Measurements from ENCODE around the gene BICRAL.
A peak's percentile ranks its signal among the peaks of the same experiment; 100 is the strongest.
"Not testable (repeated sequence)": the region's sequence is repeated elsewhere in the genome, so short reads cannot be mapped to it uniquely, and the experiment has no call there.

BICRAL gene

DNA sequence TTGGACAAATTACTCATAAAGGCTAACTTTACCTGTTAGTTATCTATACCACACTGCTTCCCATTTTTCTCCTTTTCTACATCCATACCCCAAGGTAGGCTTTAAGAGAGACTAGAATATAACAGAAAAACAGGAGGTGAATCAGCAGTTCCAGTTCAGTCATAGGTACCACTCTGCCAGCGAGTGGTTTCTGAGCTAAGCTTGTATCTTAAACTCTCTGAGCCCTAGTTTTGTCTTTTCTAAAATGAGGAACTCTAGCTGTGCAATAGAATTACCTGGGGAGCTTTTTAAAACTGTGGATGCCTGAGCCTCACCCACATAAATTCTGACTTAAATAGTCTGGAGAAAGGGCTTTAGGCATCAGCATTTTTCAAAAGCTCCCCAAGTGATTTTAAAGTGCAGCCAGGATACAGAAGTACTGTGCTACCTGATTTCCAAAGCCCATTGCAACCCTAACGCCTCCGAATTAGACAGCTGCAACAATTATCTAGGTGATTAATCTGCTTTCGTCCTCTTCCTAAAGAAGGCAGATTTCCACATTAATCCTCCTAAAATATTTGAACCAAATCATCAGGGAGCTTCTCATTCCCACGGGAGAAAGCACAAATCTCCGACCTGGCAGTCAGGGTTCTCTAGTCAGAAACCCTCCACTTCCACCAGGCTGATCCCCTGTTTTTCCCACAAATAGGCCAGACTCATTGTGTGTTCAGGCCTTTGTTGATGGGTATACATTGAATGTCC lies 60.2 kb downstream of the BICRAL start:
- no peak for DNase-seq

DNA sequence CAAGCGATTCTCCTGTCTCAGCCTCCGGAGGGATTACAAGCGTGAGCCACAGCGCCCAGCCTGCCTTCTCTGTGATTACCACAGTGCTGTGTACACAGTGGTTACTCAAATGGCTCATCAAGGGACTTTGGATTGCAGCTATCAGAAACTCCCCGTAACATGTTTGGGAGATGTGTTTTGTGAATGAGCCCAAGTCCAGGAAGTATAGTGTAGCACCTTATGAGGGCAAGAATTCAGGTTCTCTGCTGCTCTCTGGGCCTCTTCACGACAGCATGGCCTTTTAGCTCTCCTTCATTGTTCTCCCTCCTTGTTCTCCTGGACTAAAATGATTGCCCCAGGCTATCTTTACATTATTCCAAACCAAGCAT lies 63.5 kb downstream of the BICRAL start:
- no peak for DNase-seq

DNA sequence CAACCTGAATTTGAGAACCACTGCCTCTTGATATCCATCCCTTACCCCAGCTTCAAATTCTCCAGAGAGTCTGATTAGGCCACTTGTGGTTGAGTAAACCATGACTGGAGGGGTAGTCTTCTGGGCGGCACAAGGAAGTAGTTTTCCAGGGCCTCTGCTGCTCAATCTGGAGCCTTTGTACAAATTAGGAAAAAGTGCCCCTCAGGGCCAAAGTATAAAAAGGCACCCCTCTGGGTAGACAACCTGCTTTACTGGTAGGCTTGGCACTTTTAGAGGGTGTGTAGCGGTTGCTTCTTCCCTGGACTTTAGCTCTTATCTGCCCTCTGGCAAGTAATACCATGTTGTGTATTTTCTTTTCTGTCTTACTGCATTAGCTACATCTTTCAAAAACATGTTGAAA lies 64.7 kb downstream of the BICRAL start:
- DNase-seq, result peak in 1 of 14 donors; percentile 46

DNA sequence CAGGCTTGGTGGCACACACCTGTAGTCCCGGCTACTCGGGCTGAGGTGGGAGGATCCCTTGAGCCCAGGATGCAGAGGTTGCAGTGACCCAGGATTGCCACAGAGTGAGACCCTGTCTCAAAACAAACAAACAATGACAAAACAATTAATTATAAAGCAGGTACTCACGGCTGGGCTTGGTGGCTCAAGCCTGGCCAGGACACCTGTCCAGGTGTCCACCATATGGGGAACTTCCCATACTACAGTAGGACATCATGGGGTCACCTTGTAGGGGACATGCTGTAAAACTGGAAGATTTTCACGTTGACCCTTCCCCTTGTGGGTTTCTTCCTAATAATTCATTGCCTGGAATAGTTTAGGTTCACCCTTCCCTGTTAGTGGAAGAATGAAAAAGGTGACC lies 66.8 kb downstream of the BICRAL start:
- no peak for DNase-seq

DNA sequence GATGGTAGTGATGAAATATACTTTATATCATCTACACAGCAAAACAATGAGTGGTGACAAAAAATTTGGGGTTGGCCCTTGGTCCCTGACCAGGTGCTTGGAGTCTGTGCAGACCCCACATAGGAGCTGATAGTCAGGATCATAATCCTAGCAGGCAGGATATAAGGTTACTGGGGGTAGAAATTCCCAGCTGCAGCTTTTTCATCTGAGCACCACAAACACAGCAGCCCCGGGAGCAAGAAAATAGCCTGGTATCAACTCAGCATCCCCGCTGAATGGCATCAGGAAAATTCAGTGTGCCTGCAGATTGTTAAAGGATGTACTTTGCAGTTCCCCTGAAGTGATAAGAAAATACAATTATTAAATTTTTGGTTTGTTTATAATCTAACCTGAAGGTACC lies 69.7 kb downstream of the BICRAL start:
- DNase-seq, result no peak

DNA sequence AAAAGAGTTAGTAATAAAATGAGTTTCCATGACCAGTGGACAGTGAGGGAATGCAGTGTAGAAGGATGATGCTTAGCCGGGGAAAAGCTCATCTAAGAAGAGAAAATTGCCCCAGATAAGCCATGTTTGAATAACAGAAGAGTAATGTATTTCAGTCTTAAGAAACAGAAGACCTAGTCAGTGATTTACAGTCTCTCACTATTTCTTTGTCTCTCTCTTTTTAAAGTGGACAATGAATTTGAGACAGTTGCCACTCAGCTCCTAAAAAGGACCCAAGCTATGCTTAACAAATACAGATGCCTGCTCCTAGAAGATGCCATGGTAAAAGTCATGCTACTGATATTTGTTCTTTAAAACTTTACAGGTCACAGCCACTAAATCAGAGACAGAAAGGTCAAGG lies 78.2 kb downstream of the BICRAL start:
- DNase-seq, result no peak

DNA sequence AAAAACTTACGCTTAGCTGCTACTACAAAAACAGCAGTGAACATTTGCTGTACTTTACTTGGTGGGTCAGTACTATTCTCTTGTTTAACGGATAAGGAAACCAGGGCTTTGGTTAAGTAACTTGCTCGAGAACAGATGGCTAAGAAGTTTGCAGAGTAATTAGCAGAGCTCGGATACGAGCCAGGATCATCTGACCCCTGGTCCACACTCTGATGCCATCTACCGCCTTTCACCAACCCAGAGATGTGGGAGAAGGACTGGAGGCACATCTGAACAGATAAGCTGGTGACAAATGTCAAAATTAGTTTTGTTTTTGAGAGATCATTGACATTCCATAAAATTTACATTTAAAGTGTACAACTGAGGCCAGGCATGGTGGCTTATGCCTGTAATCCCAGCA lies 78.6 kb downstream of the BICRAL start:
- no peak for DNase-seq

DNA sequence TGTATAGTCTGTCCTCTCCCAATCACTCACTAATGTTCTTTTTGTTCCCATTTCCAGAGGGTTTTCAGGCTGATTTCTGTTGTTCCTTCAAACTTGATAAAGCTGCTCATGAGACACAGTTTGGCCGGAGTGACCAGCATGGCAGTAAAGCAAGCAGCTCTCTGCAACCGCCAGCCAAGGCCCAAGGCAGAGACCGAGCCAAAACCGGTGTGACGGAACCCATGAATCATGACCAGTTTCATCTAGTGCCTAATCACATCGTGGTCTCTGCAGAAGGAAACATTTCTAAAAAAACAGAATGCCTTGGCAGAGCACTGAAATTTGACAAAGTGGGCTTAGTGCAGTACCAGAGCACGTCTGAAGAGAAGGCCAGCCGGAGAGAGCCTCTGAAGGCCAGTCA lies 82.8 kb downstream of the BICRAL start:
- DNase-seq, result peak in 3 of 14 donors; percentile 1 to 21 (median 11)

DNA sequence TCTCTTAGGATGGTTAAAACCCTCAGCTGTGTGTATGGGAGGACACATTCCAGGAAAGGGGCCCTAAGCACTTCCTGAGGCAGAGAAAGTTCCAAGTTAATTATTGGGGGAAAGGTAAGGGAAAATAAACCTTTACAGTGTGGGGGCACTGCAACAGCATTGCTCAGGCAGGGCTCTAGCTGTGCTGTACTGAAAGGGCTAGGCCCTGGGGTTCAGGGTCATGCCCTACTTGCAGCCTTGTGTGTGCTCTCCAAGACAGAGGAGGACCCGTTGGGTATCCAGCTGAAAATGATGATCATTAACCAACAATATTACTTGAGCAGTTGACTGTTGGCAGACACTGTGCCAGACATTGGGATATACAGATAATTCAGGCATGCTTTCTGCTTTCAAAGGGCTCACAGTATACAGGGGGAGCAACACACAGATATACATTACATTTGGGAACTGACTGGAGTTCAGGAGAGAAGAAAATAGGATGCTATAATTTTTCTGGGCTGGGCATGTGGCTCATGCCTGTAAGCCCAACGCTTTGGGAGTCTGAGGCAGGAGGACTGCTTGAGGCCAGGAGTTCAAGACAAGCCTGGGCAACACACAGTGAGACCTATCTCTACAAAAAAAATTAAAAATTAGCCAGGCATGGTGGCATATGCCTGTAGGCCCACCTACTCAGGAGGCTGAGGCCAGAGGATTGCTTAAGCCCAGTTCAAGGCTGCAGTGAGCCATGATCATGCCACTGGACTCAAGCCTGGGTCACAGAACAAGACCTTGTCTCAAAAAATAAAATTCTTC lies 88.5 kb downstream of the BICRAL start:
- no peak for DNase-seq

DNA sequence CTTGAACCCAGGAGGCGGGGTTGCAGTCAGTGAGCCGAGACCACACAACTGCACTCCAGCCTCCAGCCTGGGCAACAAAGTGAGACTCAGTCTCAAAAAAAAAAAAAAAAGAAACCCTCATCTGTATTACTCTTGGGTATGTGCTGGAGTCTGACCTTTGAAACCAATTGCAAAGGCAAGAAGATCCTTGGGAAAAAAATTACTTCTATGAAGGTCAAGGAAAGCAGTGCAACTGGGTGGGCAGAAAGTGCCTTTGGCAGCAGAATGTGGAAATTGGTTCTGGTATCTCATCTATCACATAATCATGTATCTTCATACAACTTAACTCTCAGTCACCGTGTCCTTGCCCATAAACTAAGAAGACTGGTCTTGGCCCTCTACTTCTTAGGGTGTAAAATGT lies 89.9 kb downstream of the BICRAL start:
- DNase-seq, result no peak

DNA sequence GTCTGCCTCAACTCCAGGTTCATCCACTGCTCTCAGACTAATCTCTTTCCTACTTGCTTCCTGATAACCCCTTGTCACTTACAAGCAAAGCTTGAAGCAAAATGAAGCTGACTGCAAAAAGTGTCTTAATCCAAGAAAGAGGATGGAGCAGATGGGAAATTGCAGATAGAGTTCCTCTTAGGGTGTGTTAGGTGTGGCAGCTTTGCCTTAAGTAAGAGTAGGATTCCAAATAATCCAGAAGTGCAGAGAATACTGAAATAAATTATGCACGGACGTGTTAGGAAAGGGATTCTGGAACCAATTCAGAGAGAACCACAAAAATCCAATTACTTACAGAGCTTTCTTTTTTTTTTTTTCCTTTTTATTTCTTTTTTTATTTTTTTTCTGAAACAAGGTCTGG lies 91.5 kb downstream of the BICRAL start:
- no peak for DNase-seq

DNA sequence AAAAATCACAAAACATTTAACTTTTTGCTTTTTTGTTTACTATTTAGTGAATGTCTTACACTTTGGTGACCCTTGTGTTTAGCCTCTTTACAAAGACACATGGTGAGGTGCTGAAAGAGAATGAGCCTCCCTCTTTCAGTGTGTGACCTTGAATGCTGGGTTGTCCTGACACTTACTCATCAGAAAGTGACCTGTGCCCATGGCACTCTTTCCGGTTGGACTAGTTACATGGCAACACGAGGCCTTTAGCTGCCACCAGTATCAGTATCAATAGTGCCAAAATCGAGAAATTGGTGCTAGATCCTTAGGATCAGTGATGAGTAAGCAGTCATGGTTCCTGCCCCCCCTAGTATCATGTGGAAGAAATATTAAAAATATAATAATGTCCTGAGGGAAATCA lies 95.8 kb downstream of the BICRAL start:
- no peak for DNase-seq

DNA sequence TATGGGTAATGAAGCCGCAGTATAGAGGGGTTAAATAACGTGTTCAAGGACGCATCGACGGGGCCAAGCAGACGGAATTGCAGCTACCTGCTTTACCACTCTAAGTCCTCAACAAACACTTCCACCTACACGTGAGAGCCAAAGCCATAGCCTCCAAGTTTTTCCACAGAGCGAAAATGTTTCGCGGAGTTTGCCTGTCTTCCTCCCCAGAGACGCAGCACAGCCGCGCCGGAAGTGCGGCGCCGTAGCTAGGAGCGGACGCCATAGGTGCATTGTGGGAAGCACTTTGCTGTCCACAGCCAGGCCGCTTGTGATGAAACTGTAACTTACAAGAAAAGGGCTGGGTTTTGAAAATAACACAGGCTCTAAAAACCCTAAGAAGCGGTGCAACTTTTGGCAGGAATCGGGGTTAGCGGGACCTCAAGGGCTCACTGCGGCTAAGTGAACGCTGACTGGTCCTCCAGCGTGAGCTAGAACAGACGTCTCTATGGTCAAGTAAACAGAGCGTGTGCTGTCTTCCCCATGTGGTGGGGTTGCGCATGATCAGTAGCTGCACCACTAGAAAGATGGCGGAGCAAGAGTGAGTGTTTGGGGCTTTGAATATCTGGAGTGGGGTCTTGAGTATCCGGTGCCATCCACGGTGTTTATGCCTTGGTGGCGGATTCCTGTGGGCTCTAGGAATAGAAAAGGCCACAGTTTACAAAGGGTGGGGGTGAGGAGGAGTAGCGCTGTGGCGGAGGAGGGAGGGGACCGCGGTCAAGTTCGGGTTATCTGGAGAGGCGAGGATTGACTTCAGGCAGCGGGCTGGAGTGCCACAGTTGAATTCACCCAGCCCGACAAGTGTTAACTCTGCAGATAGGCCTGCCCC lies 97.8 kb downstream of the BICRAL start, which contains the start of gene RPL7L1:
Gene RPL7L1 (plus strand): TSS at position 245 of the 868 bp plus-strand sequence. CDS start 295 bp downstream, at position 540.
- peak; percentile 32 to 98 (median 92) for DNase-seq

DNA sequence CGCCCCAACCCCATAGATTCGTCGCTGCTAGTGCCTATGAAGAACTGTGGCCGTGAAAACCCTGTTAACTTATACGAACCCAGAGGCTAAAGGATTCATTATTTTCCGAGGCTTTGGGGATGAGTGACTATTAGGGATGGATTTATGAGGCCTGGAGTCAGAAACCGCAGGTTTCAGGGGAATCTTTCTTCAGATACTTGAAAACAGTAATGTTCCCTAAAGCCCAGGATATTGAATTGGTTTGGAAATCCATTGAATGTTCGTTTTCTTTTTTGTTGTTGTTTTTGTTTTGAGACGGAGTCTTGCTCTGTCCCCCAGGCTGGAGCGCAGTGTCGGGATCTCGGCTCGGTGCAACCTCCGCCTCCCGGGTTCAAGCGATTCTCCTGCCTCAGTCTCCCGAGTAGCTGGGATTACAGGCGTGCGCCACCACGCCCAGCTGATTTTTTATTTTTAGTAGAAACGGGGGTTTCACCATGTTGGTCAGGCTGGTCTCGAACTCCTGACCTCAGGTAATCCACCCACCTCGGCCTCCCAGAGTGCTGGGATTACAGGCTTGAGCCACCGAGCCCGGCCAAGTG lies 98.5 kb downstream of the BICRAL start:
- DNase-seq, result not testable (repeated sequence)

DNA sequence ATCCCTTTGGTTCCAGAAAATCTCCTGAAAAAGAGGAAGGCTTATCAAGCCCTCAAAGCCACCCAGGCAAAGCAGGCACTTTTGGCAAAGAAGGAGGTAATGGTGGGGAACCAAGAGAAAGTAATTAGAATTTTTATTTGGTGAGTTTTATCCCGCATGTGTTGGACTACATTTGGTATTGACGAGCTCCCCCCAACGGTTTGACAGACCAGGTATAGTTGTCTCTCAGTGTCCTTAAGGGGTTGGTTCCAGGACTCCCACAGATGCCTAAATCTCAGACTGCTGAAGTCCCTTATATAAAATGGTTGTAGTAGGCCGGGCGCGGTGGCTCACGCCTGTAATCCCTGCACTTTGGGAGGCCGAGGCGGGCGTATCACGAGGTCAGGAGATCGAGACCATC lies 99.0 kb downstream of the BICRAL start:
- DNase-seq, result not testable (repeated sequence)

DNA sequence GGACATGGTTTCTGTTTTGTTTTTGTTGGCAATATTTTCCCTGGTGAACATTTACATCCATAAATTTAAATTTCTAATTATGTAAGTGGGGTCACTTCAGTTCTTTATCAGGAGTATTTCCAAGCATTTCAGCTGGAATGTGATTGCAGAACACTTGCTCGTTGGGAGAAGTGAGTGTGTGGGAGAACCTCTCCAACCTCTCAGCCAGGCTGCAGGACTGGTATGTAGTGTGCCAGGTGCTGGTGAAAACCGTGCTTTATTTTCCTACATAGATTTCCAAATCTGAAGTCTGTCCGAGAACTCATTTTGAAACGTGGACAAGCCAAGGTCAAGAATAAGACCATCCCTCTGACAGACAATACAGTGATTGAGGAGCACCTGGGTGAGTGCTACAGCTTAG lies 103.8 kb downstream of the BICRAL start:
- DNase-seq, result no peak

DNA sequence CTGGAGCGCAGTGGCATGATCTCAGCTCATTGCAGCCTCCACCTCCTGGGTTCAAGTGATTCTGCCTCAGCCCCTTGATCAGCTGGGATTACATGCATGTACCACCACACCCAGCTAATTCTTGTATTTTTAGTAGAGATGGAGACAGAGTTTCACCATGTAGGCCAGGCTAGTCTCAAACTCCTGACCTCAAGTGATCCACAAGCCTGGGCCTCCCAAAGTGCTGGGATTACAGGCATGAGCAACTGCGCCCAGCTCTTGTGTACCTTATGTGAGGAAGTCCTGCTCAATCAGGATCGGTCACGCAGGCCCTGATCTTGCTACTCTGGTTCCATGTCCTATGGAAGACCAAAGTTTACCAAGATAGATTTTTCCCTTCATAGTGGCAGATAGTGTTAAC lies 106.3 kb downstream of the BICRAL start:
- not testable (repeated sequence) for DNase-seq

DNA sequence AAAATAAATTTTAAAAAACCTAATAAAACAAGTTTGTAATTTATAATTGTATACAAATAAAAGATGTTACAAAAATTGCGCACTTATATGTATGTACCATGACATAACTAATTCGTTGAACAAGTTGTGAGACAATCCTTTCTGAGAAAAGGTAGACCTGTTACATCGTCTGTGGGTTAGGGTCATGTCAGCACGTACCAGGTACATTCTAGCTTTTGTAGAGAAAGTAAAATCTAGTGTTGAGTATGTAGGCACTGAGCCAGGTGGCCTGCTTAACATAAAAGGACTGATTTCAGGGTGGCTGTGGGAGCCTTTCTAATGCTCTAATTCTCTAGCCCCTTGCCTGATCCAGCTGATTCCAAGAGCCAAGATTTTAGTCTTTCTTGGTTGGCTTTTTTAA lies 108.0 kb downstream of the BICRAL start:
- no peak for DNase-seq

DNA sequence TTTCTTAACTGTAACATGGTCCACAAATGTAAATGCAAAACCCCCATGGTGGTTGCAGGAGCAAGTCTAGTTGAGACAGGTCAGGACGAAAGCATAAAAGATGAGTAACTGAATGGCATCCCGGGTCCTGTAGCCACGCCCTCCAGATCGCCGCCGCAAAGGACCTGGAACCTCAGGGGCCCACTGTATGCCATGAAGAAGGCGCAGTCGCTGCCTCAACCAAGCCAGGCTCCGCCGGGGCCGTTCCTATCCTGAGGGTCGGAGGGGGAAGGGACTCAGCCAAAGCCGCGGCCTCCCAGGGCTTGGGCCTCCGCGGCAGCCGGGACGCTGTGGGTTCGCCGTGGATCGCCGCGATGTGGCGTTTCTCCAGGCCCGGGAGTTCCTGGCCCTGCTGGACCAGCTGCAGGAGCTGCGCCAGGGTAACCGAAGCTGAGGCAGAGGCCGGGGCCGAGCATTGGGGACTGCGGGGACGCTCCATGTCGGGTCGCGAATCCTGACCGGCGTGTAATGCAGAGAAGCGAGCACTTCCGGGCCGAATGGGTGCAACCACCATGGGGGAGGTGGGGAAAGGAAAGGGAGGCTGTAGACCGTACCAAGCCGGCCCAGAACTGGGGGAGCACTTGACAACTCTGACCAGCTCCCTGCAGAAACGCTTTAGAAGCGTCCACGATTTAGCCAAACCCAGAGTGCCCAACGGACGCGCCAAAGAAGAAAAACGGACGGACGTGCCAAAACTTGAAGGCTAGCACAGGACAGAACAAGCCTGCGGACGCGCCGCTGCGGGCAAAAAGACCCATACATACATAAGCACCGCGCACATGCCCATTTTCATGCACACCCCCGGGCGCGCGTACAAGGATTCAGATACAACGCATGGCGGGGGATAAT lies 108.7 kb downstream of the BICRAL start:
- DNase-seq, result peak; percentile 50 to 94 (median 86)

DNA sequence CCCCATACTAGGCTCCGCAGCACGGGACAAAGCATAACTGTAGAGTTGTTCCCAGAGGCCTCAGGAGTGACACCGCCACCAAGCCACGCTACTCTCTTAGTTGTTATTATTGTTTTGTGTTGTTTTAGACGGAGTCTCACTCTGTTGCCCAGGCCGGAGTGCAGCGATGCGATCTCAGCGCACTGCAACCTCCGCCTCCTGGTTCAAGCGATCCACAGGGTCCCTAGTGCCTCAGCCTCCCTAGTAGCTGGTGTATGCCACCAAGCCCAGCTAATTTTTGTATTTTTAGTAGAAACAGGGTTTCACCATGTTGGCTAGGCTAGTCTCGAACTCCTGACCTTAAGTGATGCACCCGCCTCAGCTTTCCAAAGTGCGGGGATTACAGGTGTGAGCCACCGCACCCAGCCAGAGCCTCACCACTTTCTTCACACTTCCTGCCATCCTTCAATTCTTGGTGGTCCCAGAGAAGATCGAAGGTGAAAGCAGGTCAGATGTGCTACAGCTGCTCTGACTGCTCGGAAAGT lies 109.4 kb downstream of the BICRAL start:
- DNase-seq, result peak in 1 of 14 donors; percentile 58
